Measurements from ENCODE around the gene KIRREL3.

The KIRREL3 gene

DNA sequence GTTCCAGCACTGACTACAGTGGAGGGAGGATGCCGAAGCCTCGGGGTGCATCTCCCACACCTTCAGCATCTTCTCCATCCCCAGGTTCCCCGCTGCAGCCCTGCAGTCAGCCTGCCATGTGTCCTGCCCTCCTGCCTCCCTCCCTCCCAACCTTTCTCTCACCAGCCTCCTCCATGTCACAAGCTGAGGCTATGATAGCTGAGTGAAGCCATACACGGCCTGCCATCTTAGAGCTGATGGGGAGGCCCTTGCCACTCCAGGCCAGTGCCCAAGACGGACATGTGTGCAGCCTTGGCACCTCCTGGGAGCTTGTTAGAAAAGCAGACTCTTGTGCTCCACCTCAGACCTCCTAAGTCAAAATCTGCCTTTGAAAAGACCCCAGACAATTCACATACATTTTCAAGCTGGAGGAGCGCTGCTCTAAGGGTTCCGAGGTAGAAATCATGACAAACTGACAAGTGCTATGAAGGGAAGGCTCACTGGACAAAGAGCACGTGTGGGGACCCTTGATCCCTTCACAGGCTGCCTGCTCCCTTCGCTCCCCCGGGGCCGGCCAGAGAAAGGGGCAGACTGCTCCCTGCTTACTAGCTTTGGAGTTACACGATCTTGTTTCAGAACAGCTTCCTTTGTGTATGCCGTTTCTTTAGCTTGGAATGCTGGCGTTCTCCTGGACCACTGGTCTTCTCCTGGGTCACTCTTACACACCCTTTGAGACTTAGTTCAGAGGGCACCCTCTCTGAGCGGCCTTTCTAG lies 521.2 kb downstream of the KIRREL3 start:
- no peak for DNase-seq

- no peak for DNase-seq
Observed at GRCh38 chr11:126478466-126478865, 522.1 kb downstream of the KIRREL3 start.

DNA sequence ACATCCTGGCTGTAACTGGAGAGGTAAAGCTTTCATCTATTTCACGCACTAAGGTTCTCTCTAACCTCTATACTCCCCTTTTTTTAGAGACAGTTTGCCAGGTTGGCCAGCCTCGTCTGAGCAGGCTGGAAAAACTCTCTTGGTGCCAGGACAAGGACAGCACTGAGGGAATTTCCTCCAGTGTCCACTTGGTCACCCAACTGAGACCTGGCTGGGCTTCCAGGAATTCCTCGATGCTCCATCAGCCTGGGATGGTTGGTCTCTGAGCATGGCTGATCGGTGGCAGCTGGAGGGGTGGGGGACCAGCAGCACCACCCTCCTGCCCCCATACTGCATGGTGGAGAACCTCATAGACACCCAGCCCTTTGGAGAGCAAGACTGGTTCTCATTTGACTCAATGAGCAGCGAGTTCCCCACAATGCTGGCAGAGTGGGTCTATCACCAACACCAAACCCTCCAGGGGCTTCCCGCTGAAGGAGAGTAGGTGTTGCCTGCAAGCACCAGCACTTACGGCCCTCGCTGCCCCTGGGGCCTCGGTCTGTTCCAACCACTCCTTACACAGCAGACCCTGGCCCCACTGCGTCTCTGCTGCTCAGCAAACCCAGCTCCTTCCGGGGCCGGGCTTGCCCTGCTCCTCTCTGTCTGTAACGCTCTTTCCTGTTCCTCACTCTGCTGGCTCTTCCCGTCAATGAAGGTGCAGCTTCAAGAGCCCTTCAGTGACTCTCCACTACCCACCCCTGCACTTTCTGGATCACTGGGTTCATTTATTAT lies 522.9 kb downstream of the KIRREL3 start:
- peak; percentile 36 for DNase-seq

DNA sequence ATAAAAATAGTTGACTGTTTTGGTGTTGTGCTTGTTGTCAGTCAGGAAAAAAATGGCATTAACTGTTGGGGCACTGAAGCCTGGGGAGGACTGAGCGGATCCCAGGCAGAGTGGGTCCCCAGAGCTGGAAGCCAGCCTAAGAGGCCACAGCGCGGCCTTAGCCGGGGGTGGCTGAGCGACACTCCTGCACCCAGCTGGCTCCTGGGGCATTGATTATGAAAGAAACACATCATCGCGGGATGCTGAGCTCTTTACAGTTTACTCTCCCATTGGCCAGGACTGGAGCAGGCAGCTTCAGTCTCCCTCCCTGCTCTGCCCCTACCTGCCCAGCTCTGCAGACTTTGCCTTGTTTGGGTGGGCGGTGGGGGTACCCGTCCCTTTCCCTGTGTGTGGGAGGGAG lies 523.6 kb downstream of the KIRREL3 start:
- no peak for DNase-seq

GRCh38 chr11:126476266-126476924 lies 524.2 kb downstream of the KIRREL3 start:
- no peak for DNase-seq

- DNase-seq = no peak
Observed at GRCh38 chr11:126475014-126475991, 525.3 kb downstream of the KIRREL3 start.

GRCh38 chr11:126474220-126474619 lies 526.4 kb downstream of the KIRREL3 start:
- DNase-seq = peak; percentile 27

DNA sequence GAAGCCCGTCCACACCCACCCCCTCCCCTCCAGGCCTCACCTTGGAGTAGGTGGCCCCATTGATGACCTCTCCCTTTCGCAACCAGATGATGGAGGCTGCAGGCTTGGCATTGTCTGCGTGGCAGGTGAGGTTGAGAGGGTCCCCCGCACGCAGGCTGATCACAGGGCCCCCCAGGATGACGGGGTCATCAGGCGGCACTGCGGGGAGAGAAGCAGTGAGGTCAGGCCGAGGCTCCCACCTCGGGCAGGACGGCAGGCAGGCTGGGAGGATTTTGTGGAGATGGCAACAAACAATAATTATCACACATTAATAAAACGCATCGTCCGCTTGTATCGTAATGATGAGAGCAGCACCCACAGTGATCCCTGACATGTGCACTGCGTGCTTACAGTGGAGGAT lies 527.3 kb downstream of the KIRREL3 start:
- DNase-seq = no peak

- no peak for DNase-seq
Observed at GRCh38 chr11:126469311-126469710, 531.3 kb downstream of the KIRREL3 start.

GRCh38 chr11:126468102-126468521 lies 532.5 kb downstream of the KIRREL3 start:
- DNase-seq = no peak

DNA sequence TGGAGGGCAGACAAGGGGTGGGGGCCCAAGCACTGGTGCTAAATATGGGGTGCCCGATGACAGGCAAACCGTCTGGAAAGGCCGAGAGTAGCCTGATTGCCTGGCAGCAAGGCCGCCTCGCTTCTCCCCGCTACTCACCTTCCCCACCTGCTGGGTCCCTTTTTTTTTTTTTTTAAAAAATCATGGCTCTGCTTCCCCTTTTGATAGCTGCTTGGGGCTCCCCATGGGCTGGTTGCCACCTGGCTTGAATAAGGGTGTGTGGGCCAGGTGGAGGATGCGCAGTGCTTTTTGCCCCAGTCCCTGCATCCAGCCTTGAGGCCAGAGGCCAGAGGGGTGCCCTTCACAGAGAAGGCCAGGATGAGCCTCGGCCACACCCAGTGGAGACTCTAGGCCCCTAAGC lies 533.1 kb downstream of the KIRREL3 start:
- DNase-seq = no peak

- no peak for DNase-seq
Observed at GRCh38 chr11:126467046-126467370, 533.6 kb downstream of the KIRREL3 start.

DNA sequence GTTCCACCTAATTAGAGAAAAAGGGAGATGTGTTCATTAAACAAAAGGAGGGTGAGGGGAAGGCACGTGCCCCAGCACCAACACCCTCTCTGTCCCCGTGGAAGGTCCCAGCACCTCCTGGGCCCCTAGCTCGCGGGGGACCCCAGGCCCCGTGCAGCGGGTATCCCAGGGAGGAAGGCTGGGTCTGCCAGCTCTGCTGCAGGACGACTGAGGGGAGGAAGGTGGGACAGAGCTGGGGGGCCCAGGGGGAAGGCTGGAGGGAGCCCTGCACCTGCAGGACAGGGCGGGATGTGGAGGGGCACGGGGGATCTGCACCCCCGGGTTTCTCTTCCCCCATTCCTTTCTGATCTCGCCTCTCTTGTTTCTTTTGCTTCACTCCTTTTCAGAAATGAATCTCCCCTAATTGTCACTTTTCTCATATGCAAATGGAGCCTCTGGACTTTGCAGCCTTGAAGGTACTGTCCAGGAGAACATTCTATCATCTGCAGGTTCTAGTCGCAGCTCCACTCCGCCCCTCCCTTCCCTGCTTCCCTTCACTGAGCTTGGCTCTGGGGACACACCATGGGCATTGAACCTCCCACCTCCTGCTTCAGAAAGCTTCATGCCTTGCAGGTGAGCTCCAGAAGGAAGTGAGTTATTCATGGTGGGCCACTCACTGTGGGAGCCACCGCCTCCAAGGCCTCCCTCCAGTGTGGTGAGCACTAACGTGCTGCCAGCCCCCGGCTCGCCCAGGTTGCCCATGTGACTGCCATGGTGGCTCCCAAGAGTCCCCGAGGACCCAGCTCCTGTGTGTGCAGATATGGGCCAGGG lies 534.1 kb downstream of the KIRREL3 start:
- DNase-seq = no peak

- peak; percentile 37 for DNase-seq
Observed at GRCh38 chr11:126465573-126466188, 534.9 kb downstream of the KIRREL3 start.

GRCh38 chr11:126464796-126465195 lies 535.8 kb downstream of the KIRREL3 start:
- no peak for DNase-seq

- no peak for DNase-seq
Observed at GRCh38 chr11:126462422-126462821, 538.1 kb downstream of the KIRREL3 start.

GRCh38 chr11:126461996-126462395 lies 538.6 kb downstream of the KIRREL3 start:
- DNase-seq = no peak

DNA sequence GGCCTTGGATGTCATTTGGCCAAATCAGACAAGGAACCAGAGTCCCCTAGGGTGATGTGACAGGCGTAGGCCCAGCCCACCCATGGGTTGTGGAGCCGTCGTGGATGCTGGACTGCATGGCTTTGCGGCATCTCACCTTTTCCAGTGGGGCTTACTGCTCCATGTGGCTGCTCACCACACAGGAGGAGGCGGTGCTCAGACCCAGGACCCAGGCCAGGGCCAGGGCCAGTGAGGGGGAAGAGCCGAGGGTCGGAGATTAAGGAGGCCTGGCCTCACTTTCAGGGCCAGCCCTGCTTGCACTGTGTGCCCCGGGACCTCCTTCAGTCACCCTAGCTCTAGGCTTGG lies 539.5 kb downstream of the KIRREL3 start:
- DNase-seq = no peak

DNA sequence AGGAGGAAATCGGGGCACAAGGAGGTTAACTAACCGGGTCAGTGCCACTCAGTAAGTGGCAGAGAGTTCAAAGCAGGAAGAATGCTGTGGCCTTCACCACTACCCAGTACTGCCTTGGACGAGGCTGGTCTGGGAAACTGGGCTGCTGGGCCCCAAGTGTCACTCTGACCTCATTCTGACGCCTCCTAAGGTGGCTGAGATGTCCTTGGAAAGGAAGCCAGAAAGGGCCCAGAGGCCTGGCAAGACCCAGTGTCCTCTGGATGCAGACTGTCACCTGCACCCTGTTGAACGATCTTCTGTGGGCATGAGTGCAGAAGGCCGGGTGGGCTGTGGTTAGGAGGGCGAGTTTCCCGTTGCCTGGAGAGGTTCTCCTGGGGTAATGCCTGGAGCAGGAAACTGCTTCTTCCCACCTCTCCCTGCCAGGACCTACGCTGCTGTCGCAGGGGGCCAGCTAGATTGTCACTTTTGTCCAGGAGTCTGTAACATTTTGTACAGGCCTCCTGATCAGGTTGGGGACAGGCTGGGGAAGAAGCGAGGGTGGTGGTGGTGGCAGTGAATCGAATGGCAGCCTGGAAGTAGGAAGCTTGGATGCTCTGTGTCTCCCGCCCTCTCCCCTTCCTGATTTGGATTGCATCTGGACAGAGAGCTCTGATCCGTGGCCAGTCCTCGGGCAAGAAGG lies 540.0 kb downstream of the KIRREL3 start:
- DNase-seq = no peak

- no peak for DNase-seq
Observed at GRCh38 chr11:126459691-126460281, 540.8 kb downstream of the KIRREL3 start.
